Sigmoid colon (tissue), 7 donors: ENCODE measurements around the gene PRRT1. TPM values are rescaled to one million over a fixed set of nuclear protein-coding genes. Genes with fewer than 3 reads are reported as not detected.

ENCODE experiments used
- DNase-seq: peaks from one replicate; pipeline ENCODE4 v3.0.0-alpha.2; 2019
- H3K27ac ChIP-seq, 4 donors: fragments of 200-600 bp; sonication (generic); one replicate each; pipeline ENCODE4 v1.5.1; 2016 to 2019; ENCODE audit warnings: mild to moderate bottlenecking in 1 of 4
- H3K27me3 ChIP-seq, 3 donors: fragments of 200-600 bp; sonication (generic); one replicate each; pipeline ENCODE4 v1.5.1; 2019; ENCODE audit warnings: mild to moderate bottlenecking in 1 of 3
- H3K36me3 ChIP-seq, 4 donors: fragments of 200-600 bp; sonication (generic); one replicate each; pipeline ENCODE4 v1.5.1; 2016 to 2019
- H3K4me1 ChIP-seq, 4 donors: fragments of 200-600 bp; sonication (generic); one replicate each; pipeline ENCODE4 v1.5.1; 2017 to 2019
- H3K4me3 ChIP-seq, 4 donors: fragments of 200-600 bp; sonication (generic); one replicate each; pipeline ENCODE4 v1.5.1; 2017 to 2019; ENCODE audit warnings: mild to moderate bottlenecking in 2 of 4, moderate library complexity in 1 of 4
- H3K9me3 ChIP-seq, 4 donors: fragments of 200-600 bp in 3 of 4; sonication (generic) in 3 of 4; one replicate each; pipeline versions ENCODE4 v1.5.1 to v1.6.1; 2013 to 2019
- CTCF ChIP-seq, 4 experiments: fragments of 450-650 bp in 3 of 4; fragments of 200-600 bp in 1 of 4; IDR thresholded peaks; one replicate each; pipeline ENCODE4 v1.5.1; 2016 to 2019; ENCODE audit warnings: antibody characterized with exemption in 4 of 4, mild to moderate bottlenecking in 3 of 4, moderate library complexity in 2 of 4
- EP300 ChIP-seq, 4 donors: sonication (generic); formaldehyde crosslinking; IDR thresholded peaks; one replicate each; pipeline ENCODE4 v1.6.1; 2017; ENCODE audit warnings: antibody characterized with exemption in 4 of 4
- POLR2A ChIP-seq, 2 donors: fragments of 450-650 bp; IDR thresholded peaks; one replicate each; pipeline ENCODE4 v1.6.1; 2016; ENCODE audit warnings: antibody characterized with exemption in 2 of 2, mild to moderate bottlenecking in 2 of 2, moderate library complexity in 2 of 2
- POLR2AphosphoS5 ChIP-seq, 4 donors: sonication (generic); formaldehyde crosslinking; IDR thresholded peaks; one replicate each; pipeline ENCODE4 v1.6.1; 2017; ENCODE audit warnings: antibody characterized with exemption in 4 of 4
- WGBS, 2 donors: extraction: QIAGEN DNeasy Blood & Tissue Kit; methylation state at CpG; one replicate each; pipeline ENCODE4 v1.1.7; 2013; 5-methylcytosine and 5-hydroxymethylcytosine counted together
- intact Hi-C: fragments of 100-400 bp; cut with DNase I; formaldehyde crosslinking; loops from one replicate; pipeline ENCODE4 v1.15.1; 2023
- polyA plus RNA-seq, 3 donors: library from polyadenylated mRNA; stranded (reverse); fragments of 200-250 nt; gene quantifications; one replicate each; pipeline ENCODE4 v1.2.3, GENCODE V29; 2013
- total RNA-seq, 4 donors: library from RNA; depleted of rRNA; stranded (reverse); fragments of >200 nt; gene quantifications; one replicate each; pipeline ENCODE4 v1.1.0, GENCODE V29; 2016
- donor health status: healthy with polysubstance abuse.
- donor health status: Bipolar disorder and iron deficiency.
- donor health status: healthy.

The PRRT1 gene
- total and polyA plus RNA-seq, 7 donors: 0.46 to 6.1 (median 2.5) TPM

DNA sequence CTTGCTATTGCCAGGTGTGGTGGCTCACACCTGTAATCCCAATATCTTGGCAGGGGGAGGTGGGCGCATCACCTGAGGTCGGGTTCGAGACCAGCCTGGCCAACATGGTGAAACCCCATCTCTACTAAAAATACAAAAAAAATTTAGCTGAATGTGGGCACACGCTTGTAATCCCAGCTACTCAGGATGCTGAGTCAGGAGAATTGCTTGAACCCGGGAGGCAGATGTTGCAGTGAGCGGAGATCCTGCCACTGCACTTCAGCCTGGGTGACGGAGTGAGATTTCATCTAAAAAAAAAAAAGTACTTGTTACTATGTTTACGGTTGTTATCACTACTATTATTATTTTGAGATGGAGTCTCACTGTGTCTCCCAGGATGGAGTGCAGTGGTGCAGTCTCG lies 5.2 kb upstream of the PRRT1 start:
- intact Hi-C loops: loop anchor here (10.0 kb wide), 1 partner anchor 112 kb away; no protein-coding TSS in a partner anchor
- WGBS, 2 donors: 90 to 94% methylated on average over 9 of the region's 9 CpGs
- H3K27me3 ChIP-seq: no peaks in the 10 kb centered on the region
- H3K36me3 ChIP-seq: peaks cover 14 to 45% (median 20%) of the 10 kb centered on the region in 4 donors
- H3K9me3 ChIP-seq: no peaks in the 10 kb centered on the region
- no peak for DNase-seq
- H3K4me1 ChIP-seq: peaks cover 0 to 36% (median 30%) of the 10 kb centered on the region in 4 donors
- H3K4me3 ChIP-seq: no peak overlapping the region
- no peak overlapping the region for H3K27ac ChIP-seq
- no peak for TF ChIP-seq POLR2AphosphoS5 (IDR thresholded peaks at IDR 0.05)
- TF ChIP-seq POLR2A (IDR thresholded peaks at IDR 0.05): no peak
- TF ChIP-seq CTCF (IDR thresholded peaks at IDR 0.05): no peak

DNA sequence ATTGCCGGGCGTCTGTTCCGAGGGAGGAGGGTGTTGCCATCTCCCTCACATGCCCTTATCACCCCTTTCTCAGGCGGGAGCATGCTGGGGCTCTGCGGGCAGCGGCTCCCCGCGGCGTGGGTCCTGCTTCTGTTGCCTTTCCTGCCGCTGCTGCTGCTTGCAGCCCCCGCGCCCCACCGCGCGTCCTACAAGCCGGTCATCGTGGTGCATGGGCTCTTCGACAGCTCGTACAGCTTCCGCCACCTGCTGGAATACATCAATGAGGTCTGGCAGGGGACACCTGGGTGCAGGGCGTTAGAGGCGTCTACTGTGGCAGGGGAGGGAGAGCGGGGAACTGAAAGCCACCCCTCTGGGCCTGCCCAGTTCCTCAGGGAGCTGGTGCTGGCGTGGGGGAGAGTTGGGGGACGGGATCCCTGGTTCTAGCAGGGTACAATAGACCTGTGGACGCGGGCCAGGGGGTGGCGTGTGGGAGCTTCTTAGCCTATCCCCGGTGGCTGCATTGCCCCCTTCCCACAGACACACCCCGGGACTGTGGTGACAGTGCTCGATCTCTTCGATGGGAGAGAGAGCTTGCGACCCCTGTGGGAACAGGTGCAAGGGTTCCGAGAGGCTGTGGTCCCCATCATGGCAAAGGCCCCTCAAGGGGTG lies 2.9 kb upstream of the PRRT1 start:
- intact Hi-C loops: loop anchor here (1.0 to 10.0 kb wide), 4 partner anchors 22 to 110 kb away; partner anchors contain the start of gene AGPAT1
- Histone ChIP-seq H3K4me1 (peaks cover 0 to 57% (median 49%) of the 10 kb centered on the region in 4 donors), H3K36me3 (peaks cover 14 to 39% (median 20%) of the 10 kb centered on the region in 4 donors), H3K27me3 (no peaks in the 10 kb centered on the region), H3K27ac (peak overlapping the region; percentile 88 to 93 (median 92)), H3K4me3 (peak overlapping the region; percentile 61 to 80 (median 78)), H3K9me3 (no peaks in the 10 kb centered on the region)
- peak; percentile 89 for DNase-seq
- 3 to 4% methylated on average over 34 of the region's 34 CpGs for WGBS, 2 donors
- no peak for TF ChIP-seq POLR2A (IDR thresholded peaks at IDR 0.05)
- TF ChIP-seq POLR2AphosphoS5 (IDR thresholded peaks at IDR 0.05): peak in 3 of 4 donors; percentile 4 to 26 (median 15)
- TF ChIP-seq CTCF (IDR thresholded peaks at IDR 0.05): peak; percentile 55 to 77 (median 60)
- no peak for TF ChIP-seq EP300 (IDR thresholded peaks at IDR 0.05)

GRCh38 chr6:32153564-32154513 lies 2.1 kb upstream of the PRRT1 start, which contains the start of gene PPT2:
TSS of gene PPT2 (plus strand) at chr6:32154141. CDS start at chr6:32154595, 454 bp downstream.
- H3K27me3 ChIP-seq: no peaks in the 10 kb centered on the region
- no peaks in the 10 kb centered on the region for H3K9me3 ChIP-seq
- peak within 1 kb of the TSS; percentile 88 to 93 (median 92) for H3K27ac ChIP-seq
- DNase-seq: peak; percentile 98
- WGBS, 2 donors: 2 to 3% methylated on average over 52 of the region's 52 CpGs
- peaks cover 0 to 59% (median 49%) of the 10 kb centered on the region in 4 donors for H3K4me1 ChIP-seq
- peaks cover 14 to 42% (median 18%) of the 10 kb centered on the region in 4 donors for H3K36me3 ChIP-seq
- H3K4me3 ChIP-seq: peak within 1 kb of the TSS; percentile 61 to 80 (median 78)
- TF ChIP-seq POLR2A (IDR thresholded peaks at IDR 0.05) (peak in 1 of 2 donors; percentile 47), CTCF (IDR thresholded peaks at IDR 0.05) (peak in 2 of 4 experiments; percentile 13 to 19), POLR2AphosphoS5 (IDR thresholded peaks at IDR 0.05) (peak; percentile 77 to 89 (median 82)), EP300 (IDR thresholded peaks at IDR 0.05) (peak in 2 of 4 donors; percentile 2 to 91)
- intact Hi-C loops: loop anchor here (1.0 to 10.0 kb wide), 4 partner anchors 22 to 109 kb away; partner anchors contain the start of gene AGPAT1

- Histone ChIP-seq H3K27ac (peak overlapping the region; percentile 88 to 93 (median 92)), H3K4me3 (peak overlapping the region; percentile 61 to 80 (median 78)), H3K4me1 (peaks cover 0 to 59% (median 49%) of the 10 kb centered on the region in 4 donors), H3K27me3 (no peaks in the 10 kb centered on the region), H3K36me3 (peaks cover 7 to 42% (median 10%) of the 10 kb centered on the region in 4 donors), H3K9me3 (no peaks in the 10 kb centered on the region)
- TF ChIP-seq CTCF (IDR thresholded peaks at IDR 0.05) (no peak), POLR2AphosphoS5 (IDR thresholded peaks at IDR 0.05) (peak in 3 of 4 donors; percentile 11 to 37 (median 30))
- 44 to 52% methylated on average over 35 of the region's 35 CpGs for WGBS, 2 donors
- peak; percentile 78 for DNase-seq
- intact Hi-C loops: loop anchor here (1.0 to 10.0 kb wide), 3 partner anchors 23 to 108 kb away; partner anchors contain the start of gene FKBPL
Observed at GRCh38 chr6:32152769-32153563, 1.2 kb upstream of the PRRT1 start.
